HEK293 (cell line): ENCODE measurements around the gene OCA2.

Source experiments
- CTCF ChIA-PET: fragments of 350-600 bp; formaldehyde crosslinking; extraction: SDS; loops from one replicate; lab custom pipeline; 2021; ENCODE audit warnings: antibody characterized with exemption; lab: Yijun Ruan, JAX
- POLR2A ChIA-PET: fragments of 300-600 bp; formaldehyde crosslinking; extraction: SDS; loops from one replicate; lab custom pipeline; 2020; ENCODE audit warnings: antibody characterized with exemption, inconsistent platforms; lab: Yijun Ruan, JAX
- H3K27ac ChIP-seq: fragments of 200-500 bp; sonication (Bioruptor generic); 2 replicates; pipeline ENCODE4 v1.5.1; 2014; ENCODE audit warnings: low read depth, low read length, control low read depth, inconsistent platforms; ENCODE audit errors: extremely low read depth
- H3K36me3 ChIP-seq, 2 experiments: fragments of 200-500 bp in 1 of 2; sonication (Bioruptor generic) in 1 of 2; 1 replicate in 1 of 2; 2 replicates in 1 of 2; pipeline ENCODE4 v1.5.1; 2014 to 2017; ENCODE audit warnings: inconsistent platforms in 2 of 2, low read length in 2 of 2; ENCODE audit not compliant: control insufficient read depth in 2 of 2, insufficient read depth in 1 of 2
- H3K4me1 ChIP-seq: fragments of 200-500 bp; sonication (Bioruptor generic); 2 replicates; pipeline ENCODE4 v1.5.1; 2014; ENCODE audit warnings: mild to moderate bottlenecking, low read length, inconsistent platforms; ENCODE audit not compliant: control insufficient read depth, insufficient read depth
- H3K4me3 ChIP-seq: 2 replicates; pipeline ENCODE4 v1.5.1; 2011; ENCODE audit warnings: low read depth, mild to moderate bottlenecking, control low read depth, low read length, moderate library complexity
- H3K9me3 ChIP-seq: fragments of 200-500 bp; sonication (Bioruptor generic); 2 replicates; pipeline ENCODE4 v1.5.1; 2014; ENCODE audit warnings: low read depth, low read length, inconsistent platforms; ENCODE audit not compliant: control insufficient read depth, insufficient read depth
- GLIS1 ChIP-seq: fragments of 450-650 bp; formaldehyde crosslinking; IDR thresholded peaks from 2 replicates; pipeline ENCODE4 v1.5.1; 2016; ENCODE audit warnings: missing biosample characterization, missing genetic modification characterization
- HOXA7 ChIP-seq: sonication (generic); formaldehyde crosslinking; IDR thresholded peaks from 2 replicates; pipeline ENCODE4 v1.8.1; 2022; ENCODE audit warnings: missing genetic modification reagents, borderline replicate concordance
- IKZF3 ChIP-seq: fragments of 450-650 bp; IDR thresholded peaks from 2 replicates; pipeline ENCODE4 v1.5.0; 2018; ENCODE audit warnings: missing biosample characterization, mild to moderate bottlenecking, missing genetic modification characterization, moderate library complexity
- ZBTB7A ChIP-seq: fragments of 450-650 bp; formaldehyde crosslinking; IDR thresholded peaks from 2 replicates; pipeline ENCODE4 v1.5.1; 2016; ENCODE audit warnings: low read depth, missing biosample characterization, missing genetic modification characterization
- ZNF157 ChIP-seq: fragments of 450-650 bp; formaldehyde crosslinking; IDR thresholded peaks from 2 replicates; pipeline ENCODE4 v1.5.1; 2016; ENCODE audit warnings: missing biosample characterization, missing genetic modification characterization
- ZNF23 ChIP-seq: fragments of 450-650 bp; formaldehyde crosslinking; IDR thresholded peaks from 2 replicates; pipeline ENCODE4 v1.5.1; 2016; ENCODE audit warnings: missing biosample characterization, missing genetic modification characterization, borderline replicate concordance
- ZNF311 ChIP-seq: fragments of 450-650 bp; formaldehyde crosslinking; IDR thresholded peaks from 2 replicates; pipeline ENCODE4 v1.5.1; 2017; ENCODE audit warnings: missing biosample characterization, missing genetic modification characterization, borderline replicate concordance
- ZNF354C ChIP-seq: fragments of 450-650 bp; formaldehyde crosslinking; IDR thresholded peaks from 2 replicates; pipeline ENCODE4 v1.5.1; 2016; ENCODE audit warnings: missing biosample characterization, missing genetic modification characterization, low read depth, borderline replicate concordance
- ZNF768 ChIP-seq: fragments of 450-650 bp; formaldehyde crosslinking; IDR thresholded peaks from 2 replicates; pipeline ENCODE4 v1.5.1; 2018; ENCODE audit warnings: missing biosample characterization, mild to moderate bottlenecking, missing genetic modification characterization
- ZNF837 ChIP-seq: fragments of 450-650 bp; formaldehyde crosslinking; IDR thresholded peaks from 2 replicates; pipeline ENCODE4 v1.5.1; 2016; ENCODE audit warnings: missing biosample characterization, missing genetic modification characterization
- ZNF843 ChIP-seq: fragments of 450-650 bp; formaldehyde crosslinking; IDR thresholded peaks from 2 replicates; pipeline ENCODE4 v1.5.1; 2016; ENCODE audit warnings: missing biosample characterization, missing genetic modification characterization
- TF ChIP-seq, protein P1 (sequence below): fragments of 450-650 bp; formaldehyde crosslinking; IDR thresholded peaks from 2 replicates; pipeline ENCODE4 v1.5.1; 2016; ENCODE audit warnings: missing biosample characterization, missing genetic modification characterization
- TF ChIP-seq, protein P2 (sequence below): fragments of 450-650 bp; formaldehyde crosslinking; IDR thresholded peaks from 2 replicates; pipeline ENCODE4 v1.5.1; 2016; ENCODE audit warnings: missing biosample characterization, missing genetic modification characterization, borderline replicate concordance
- TF ChIP-seq, protein P3 (sequence below): fragments of 450-650 bp; formaldehyde crosslinking; IDR thresholded peaks from 2 replicates; pipeline ENCODE4 v1.5.1; 2017; ENCODE audit warnings: missing biosample characterization, missing genetic modification characterization
- TF ChIP-seq, protein P4 (sequence below): fragments of 450-650 bp; formaldehyde crosslinking; IDR thresholded peaks from 2 replicates; pipeline ENCODE4 v1.5.1; 2016; ENCODE audit warnings: missing biosample characterization, missing genetic modification characterization, low read depth
- TF ChIP-seq, protein P5 (sequence below): fragments of 450-650 bp; formaldehyde crosslinking; IDR thresholded peaks from 2 replicates; pipeline ENCODE4 v1.5.1; 2016; ENCODE audit warnings: missing biosample characterization, missing genetic modification characterization
- TF ChIP-seq, protein P6 (sequence below): fragments of 450-650 bp; formaldehyde crosslinking; IDR thresholded peaks from 2 replicates; pipeline ENCODE4 v1.5.1; 2016; ENCODE audit warnings: missing biosample characterization, missing genetic modification characterization
- TF ChIP-seq, protein P7 (sequence below): fragments of 450-650 bp; formaldehyde crosslinking; IDR thresholded peaks from 2 replicates; pipeline ENCODE4 v1.5.1; 2017; ENCODE audit warnings: missing biosample characterization, missing genetic modification characterization

The OCA2 gene

DNA sequence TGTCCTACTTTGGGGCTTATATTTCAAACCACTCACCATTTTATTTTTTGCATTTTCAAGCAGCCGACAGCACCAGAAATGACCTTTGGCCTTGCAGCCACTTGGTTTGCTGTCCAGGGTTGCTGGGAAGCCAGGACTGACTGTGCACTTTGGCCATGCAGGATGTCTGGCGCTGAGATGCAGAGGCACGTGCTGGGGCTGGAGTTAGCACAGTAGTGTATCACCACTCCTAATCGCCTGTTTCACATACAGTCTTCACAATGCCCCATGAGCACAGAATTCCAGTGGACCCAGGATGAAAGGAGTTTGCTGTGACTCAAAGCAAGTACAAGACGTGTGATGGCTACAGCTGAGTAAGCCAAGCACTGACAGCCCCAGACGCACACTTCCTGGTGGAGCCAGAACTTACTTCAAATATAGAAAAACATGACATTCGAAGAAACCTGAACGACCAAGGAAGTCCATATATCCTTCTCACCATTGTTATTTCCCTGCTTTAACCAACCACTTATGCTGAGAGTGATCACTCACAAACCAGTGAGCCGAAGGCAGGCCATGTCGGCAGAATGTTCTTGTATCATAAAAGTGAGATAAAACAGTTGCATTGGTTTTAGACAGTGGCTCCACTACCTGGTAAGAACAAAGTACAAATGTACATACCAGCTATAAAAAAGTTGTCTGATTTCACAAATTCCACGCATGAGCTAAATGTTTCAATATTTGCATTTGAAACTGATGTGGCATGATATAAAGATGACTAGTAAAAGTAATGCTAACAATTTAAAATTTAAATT, 16.0 kb downstream of the OCA2 start:
- no peaks in the 10 kb centered on the region for H3K4me1 ChIP-seq
- no peak for TF ChIP-seq ZNF843 (tag by site-specific recombination)
- TF ChIP-seq GLIS1 (tag by site-specific recombination), result no peak
- TF ChIP-seq, protein P1, sequence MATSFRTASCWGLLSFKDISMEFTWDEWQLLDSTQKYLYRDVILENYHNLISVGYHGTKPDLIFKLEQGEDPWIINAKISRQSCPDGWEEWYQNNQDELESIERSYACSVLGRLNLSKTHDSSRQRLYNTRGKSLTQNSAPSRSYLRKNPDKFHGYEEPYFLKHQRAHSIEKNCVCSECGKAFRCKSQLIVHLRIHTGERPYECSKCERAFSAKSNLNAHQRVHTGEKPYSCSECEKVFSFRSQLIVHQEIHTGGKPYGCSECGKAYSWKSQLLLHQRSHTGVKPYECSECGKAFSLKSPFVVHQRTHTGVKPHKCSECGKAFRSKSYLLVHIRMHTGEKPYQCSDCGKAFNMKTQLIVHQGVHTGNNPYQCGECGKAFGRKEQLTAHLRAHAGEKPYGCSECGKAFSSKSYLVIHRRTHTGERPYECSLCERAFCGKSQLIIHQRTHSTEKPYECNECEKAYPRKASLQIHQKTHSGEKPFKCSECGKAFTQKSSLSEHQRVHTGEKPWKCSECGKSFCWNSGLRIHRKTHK, result no peak
- no peak for TF ChIP-seq ZNF354C (tag by site-specific recombination)
- TF ChIP-seq ZNF768 (tag by site-specific recombination), result no peak
- TF ChIP-seq ZBTB7A, result no peak
- TF ChIP-seq IKZF3 (tag by site-specific recombination), result no peak
- TF ChIP-seq ZNF23, result no peak
- TF ChIP-seq ZNF311 (tag by site-specific recombination), result no peak
- TF ChIP-seq HOXA7 (CRISPR knock-in tag), result no peak
- TF ChIP-seq, protein P2, sequence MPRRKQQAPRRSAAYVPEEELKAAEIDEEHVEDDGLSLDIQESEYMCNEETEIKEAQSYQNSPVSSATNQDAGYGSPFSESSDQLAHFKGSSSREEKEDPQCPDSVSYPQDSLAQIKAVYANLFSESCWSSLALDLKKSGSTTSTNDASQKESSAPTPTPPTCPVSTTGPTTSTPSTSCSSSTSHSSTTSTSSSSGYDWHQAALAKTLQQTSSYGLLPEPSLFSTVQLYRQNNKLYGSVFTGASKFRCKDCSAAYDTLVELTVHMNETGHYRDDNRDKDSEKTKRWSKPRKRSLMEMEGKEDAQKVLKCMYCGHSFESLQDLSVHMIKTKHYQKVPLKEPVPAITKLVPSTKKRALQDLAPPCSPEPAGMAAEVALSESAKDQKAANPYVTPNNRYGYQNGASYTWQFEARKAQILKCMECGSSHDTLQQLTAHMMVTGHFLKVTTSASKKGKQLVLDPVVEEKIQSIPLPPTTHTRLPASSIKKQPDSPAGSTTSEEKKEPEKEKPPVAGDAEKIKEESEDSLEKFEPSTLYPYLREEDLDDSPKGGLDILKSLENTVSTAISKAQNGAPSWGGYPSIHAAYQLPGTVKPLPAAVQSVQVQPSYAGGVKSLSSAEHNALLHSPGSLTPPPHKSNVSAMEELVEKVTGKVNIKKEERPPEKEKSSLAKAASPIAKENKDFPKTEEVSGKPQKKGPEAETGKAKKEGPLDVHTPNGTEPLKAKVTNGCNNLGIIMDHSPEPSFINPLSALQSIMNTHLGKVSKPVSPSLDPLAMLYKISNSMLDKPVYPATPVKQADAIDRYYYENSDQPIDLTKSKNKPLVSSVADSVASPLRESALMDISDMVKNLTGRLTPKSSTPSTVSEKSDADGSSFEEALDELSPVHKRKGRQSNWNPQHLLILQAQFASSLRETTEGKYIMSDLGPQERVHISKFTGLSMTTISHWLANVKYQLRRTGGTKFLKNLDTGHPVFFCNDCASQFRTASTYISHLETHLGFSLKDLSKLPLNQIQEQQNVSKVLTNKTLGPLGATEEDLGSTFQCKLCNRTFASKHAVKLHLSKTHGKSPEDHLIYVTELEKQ (tag by site-specific recombination), result no peak
- TF ChIP-seq, protein P3, sequence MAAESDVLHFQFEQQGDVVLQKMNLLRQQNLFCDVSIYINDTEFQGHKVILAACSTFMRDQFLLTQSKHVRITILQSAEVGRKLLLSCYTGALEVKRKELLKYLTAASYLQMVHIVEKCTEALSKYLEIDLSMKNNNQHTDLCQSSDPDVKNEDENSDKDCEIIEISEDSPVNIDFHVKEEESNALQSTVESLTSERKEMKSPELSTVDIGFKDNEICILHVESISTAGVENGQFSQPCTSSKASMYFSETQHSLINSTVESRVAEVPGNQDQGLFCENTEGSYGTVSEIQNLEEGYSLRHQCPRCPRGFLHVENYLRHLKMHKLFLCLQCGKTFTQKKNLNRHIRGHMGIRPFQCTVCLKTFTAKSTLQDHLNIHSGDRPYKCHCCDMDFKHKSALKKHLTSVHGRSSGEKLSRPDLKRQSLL, result no peak
- TF ChIP-seq, all 188 proteins: peak for 0
- Histone ChIP-seq H3K27ac (no peak overlapping the region), H3K4me3 (no peak overlapping the region), H3K36me3 (no peaks in the 10 kb centered on the region), H3K9me3 (no peaks in the 10 kb centered on the region)
- CTCF ChIA-PET, result no interaction called here
- POLR2A ChIA-PET, result interaction anchor here (1.1 kb wide), 1 partner anchor 16 kb away, joined by 3 read pairs; the partner anchor contains the start of gene OCA2

DNA sequence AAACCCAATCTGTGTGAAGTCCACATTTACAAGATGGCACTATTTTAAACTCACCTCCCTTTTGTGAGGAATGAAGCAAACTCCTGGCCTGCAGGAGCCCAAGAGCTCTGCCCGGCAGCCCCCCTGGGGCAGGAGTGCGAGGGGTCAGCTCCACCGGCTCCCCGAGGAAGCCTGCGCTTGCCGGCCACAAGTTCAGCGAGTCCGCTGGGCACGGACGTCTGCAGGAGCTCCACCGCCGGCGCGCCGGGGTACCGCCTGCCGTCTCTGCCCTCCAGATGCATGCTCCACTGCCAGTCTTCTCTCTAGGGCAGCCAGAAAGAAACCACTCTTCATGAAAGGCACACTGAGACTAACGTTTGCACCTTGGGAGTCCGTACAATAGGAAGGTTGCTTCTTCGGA, 17.5 kb downstream of the OCA2 start:
- Histone ChIP-seq H3K4me1 (no peaks in the 10 kb centered on the region), H3K9me3 (no peaks in the 10 kb centered on the region), H3K4me3 (no peak overlapping the region), H3K27ac (no peak overlapping the region), H3K36me3 (no peaks in the 10 kb centered on the region)
- ChIA-PET POLR2A (no interaction called here), CTCF (no interaction called here)
- TF ChIP-seq, protein P4, sequence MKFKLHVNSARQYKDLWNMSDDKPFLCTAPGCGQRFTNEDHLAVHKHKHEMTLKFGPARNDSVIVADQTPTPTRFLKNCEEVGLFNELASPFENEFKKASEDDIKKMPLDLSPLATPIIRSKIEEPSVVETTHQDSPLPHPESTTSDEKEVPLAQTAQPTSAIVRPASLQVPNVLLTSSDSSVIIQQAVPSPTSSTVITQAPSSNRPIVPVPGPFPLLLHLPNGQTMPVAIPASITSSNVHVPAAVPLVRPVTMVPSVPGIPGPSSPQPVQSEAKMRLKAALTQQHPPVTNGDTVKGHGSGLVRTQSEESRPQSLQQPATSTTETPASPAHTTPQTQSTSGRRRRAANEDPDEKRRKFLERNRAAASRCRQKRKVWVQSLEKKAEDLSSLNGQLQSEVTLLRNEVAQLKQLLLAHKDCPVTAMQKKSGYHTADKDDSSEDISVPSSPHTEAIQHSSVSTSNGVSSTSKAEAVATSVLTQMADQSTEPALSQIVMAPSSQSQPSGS (tag by site-specific recombination), result no peak
- TF ChIP-seq, protein P5, sequence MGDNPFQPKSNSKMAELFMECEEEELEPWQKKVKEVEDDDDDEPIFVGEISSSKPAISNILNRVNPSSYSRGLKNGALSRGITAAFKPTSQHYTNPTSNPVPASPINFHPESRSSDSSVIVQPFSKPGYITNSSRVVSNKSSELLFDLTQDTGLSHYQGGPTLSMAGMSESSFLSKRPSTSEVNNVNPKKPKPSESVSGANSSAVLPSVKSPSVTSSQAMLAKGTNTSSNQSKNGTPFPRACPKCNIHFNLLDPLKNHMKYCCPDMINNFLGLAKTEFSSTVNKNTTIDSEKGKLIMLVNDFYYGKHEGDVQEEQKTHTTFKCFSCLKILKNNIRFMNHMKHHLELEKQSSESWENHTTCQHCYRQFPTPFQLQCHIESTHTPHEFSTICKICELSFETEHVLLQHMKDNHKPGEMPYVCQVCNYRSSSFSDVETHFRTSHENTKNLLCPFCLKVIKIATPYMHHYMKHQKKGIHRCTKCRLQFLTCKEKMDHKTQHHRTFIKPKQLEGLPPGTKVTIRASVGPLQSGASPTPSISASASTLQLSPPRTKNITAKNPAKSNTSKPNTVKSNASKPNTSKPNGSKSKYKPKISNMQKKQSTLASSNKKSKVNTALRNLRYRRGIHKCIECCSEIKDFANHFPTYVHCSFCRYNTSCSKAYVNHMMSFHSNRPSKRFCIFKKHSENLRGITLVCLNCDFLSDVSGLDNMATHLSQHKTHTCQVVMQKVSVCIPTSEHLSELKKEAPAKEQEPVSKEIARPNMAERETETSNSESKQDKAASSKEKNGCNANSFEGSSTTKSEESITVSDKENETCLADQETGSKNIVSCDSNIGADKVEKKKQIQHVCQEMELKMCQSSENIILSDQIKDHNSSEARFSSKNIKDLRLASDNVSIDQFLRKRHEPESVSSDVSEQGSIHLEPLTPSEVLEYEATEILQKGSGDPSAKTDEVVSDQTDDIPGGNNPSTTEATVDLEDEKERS (tag by site-specific recombination), result no peak
- TF ChIP-seq, protein P6, sequence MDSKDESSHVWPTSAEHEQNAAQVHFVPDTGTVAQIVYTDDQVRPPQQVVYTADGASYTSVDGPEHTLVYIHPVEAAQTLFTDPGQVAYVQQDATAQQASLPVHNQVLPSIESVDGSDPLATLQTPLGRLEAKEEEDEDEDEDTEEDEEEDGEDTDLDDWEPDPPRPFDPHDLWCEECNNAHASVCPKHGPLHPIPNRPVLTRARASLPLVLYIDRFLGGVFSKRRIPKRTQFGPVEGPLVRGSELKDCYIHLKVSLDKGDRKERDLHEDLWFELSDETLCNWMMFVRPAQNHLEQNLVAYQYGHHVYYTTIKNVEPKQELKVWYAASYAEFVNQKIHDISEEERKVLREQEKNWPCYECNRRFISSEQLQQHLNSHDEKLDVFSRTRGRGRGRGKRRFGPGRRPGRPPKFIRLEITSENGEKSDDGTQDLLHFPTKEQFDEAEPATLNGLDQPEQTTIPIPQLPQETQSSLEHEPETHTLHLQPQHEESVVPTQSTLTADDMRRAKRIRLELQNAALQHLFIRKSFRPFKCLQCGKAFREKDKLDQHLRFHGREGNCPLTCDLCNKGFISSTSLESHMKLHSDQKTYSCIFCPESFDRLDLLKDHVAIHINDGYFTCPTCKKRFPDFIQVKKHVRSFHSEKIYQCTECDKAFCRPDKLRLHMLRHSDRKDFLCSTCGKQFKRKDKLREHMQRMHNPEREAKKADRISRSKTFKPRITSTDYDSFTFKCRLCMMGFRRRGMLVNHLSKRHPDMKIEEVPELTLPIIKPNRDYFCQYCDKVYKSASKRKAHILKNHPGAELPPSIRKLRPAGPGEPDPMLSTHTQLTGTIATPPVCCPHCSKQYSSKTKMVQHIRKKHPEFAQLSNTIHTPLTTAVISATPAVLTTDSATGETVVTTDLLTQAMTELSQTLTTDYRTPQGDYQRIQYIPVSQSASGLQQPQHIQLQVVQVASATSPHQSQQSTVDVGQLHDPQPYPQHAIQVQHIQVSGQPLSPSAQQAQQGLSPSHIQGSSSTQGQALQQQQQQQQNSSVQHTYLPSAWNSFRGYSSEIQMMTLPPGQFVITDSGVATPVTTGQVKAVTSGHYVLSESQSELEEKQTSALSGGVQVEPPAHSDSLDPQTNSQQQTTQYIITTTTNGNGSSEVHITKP (tag by site-specific recombination), result no peak
- TF ChIP-seq ZNF837 (tag by site-specific recombination) (no peak), ZNF157 (tag by site-specific recombination) (no peak)
- TF ChIP-seq, protein P7, sequence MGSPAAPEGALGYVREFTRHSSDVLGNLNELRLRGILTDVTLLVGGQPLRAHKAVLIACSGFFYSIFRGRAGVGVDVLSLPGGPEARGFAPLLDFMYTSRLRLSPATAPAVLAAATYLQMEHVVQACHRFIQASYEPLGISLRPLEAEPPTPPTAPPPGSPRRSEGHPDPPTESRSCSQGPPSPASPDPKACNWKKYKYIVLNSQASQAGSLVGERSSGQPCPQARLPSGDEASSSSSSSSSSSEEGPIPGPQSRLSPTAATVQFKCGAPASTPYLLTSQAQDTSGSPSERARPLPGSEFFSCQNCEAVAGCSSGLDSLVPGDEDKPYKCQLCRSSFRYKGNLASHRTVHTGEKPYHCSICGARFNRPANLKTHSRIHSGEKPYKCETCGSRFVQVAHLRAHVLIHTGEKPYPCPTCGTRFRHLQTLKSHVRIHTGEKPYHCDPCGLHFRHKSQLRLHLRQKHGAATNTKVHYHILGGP (tag by site-specific recombination), result no peak
